PFSK-1 (cell line): Measurements from ENCODE around the gene EME1.
A peak's percentile ranks its signal among the peaks of the same experiment; 100 is the strongest.

ENCODE experiments used
- FOXP2 ChIP-seq: optimal IDR thresholded peaks from 2 replicates; pipeline ENCODE3; 2011; ENCODE audit warnings: borderline replicate concordance, control low read depth, inconsistent platforms; ENCODE audit not compliant: insufficient read depth; ENCODE audit errors: extremely low read length, extremely low read depth
- POLR2AphosphoS5 ChIP-seq: IDR thresholded peaks from 2 replicates; pipeline ENCODE4 v1.6.1; 2012; ENCODE audit warnings: low read depth, mild to moderate bottlenecking, control low read depth, low read length, moderate library complexity
- SIN3A ChIP-seq: IDR thresholded peaks from 2 replicates; pipeline ENCODE4 v1.6.1; 2012; ENCODE audit warnings: mild to moderate bottlenecking, low read length, moderate library complexity, borderline replicate concordance; ENCODE audit not compliant: insufficient read depth
- TAF1 ChIP-seq: IDR thresholded peaks from 2 replicates; pipeline ENCODE4 v1.6.1; 2012; ENCODE audit warnings: low read length, control low read depth, borderline replicate concordance; ENCODE audit not compliant: insufficient read depth
- TF ChIP-seq, protein P1 (sequence below), 2 experiments: IDR thresholded peaks; 2 replicates each; pipeline versions ENCODE4 v1.6.1 to v1.8.0; 2011 to 2012; ENCODE audit warnings: low read depth in 2 of 2, low read length in 2 of 2, control low read depth in 1 of 2, inconsistent platforms in 1 of 2, mild to moderate bottlenecking in 1 of 2, moderate library complexity in 1 of 2; ENCODE audit not compliant: insufficient read depth in 1 of 2

EME1 gene

DNA sequence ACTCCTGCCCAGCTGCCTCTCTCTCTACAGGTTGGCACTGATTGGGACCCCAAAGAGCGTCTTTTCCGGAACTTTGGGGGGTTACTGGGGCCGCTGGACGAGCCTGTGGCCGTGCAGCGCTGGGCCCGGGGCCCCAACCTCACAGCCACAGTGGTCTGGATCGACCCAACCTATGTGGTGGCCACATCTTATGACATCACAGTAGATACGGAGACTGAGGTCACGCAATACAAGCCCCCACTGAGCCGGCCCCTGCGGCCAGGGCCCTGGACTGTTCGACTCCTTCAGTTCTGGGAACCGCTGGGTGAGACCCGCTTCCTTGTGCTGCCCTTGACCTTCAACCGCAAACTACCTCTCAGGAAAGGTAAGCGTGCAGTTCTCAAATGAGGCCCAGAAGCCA is 14.9 kb upstream of the EME1 start:
- TF ChIP-seq, protein P1, sequence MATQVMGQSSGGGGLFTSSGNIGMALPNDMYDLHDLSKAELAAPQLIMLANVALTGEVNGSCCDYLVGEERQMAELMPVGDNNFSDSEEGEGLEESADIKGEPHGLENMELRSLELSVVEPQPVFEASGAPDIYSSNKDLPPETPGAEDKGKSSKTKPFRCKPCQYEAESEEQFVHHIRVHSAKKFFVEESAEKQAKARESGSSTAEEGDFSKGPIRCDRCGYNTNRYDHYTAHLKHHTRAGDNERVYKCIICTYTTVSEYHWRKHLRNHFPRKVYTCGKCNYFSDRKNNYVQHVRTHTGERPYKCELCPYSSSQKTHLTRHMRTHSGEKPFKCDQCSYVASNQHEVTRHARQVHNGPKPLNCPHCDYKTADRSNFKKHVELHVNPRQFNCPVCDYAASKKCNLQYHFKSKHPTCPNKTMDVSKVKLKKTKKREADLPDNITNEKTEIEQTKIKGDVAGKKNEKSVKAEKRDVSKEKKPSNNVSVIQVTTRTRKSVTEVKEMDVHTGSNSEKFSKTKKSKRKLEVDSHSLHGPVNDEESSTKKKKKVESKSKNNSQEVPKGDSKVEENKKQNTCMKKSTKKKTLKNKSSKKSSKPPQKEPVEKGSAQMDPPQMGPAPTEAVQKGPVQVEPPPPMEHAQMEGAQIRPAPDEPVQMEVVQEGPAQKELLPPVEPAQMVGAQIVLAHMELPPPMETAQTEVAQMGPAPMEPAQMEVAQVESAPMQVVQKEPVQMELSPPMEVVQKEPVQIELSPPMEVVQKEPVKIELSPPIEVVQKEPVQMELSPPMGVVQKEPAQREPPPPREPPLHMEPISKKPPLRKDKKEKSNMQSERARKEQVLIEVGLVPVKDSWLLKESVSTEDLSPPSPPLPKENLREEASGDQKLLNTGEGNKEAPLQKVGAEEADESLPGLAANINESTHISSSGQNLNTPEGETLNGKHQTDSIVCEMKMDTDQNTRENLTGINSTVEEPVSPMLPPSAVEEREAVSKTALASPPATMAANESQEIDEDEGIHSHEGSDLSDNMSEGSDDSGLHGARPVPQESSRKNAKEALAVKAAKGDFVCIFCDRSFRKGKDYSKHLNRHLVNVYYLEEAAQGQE (IDR thresholded peaks at IDR 0.05; ENCODE audit: insufficient read depth in 1 of 2, low read depth in 2 of 2, low read length in 2 of 2), result no peak
- TF ChIP-seq SIN3A (no peak), FOXP2 (no peak), TAF1 (no peak), POLR2AphosphoS5 (no peak)

DNA sequence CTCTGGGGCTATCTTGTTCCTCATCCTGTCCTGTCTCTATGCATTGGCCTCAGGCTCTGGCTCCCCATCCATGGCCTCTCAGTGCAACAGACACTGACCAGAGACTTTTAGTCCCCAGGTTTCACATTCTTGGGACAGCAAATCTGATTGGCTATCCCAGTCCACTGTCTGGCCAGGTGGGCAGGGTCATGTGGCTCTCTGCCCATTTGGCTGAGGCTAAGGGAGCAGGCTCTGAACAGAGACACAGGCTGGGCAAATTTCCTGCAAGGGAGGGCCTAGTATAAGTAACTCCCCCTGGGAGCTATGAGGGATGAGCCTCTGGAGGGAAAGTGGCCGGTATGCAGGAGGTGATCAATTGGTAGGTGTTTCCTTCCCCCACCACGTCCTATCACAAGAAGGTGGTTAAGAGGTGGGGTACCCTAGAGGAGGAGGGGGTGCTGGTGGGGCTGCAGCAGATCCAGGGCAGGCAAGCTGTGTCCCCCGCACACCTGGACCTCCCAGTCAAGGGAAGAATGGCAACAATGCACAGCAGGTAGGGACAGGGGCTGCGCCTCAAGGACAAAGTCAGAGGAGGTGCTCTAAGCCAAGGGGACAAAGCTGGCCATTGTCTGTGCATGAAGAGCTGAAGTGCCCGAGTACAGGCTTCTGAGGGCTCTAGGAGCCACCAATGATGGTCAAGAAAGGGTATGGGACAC is 13.9 kb upstream of the EME1 start:
- TF ChIP-seq TAF1 (no peak), SIN3A (no peak), POLR2AphosphoS5 (no peak; the same call in 1 of the 2 replicates), FOXP2 (no peak)
- TF ChIP-seq, protein P1 (IDR thresholded peaks at IDR 0.05; ENCODE audit: insufficient read depth in 1 of 2, low read depth in 2 of 2, low read length in 2 of 2), result no peak

DNA sequence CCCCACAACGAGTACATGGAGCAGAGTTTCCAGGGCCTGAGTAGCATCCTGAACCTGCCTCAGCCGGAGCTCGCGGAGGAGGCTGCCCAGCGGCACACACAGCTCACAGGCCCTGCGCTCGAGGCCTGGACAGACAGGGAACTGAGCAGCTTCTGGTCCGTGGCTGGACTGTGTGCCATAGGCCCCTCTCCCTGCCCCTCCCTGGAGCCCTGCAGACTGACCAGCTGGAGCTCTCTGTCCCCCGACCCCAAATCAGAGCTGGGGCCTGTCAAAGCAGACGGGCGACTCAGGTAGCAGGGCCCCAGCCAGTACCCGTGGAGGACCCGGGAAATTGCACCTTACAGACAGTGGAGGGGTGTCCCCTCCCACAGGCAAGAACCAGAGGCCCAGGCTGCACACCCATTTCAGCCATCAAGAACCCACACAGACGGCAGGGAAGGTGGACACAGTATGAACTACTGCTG is 13.0 kb upstream of the EME1 start:
- no peak for TF ChIP-seq SIN3A
- TF ChIP-seq, protein P1 (IDR thresholded peaks at IDR 0.05; ENCODE audit: insufficient read depth in 1 of 2, low read depth in 2 of 2, low read length in 2 of 2), result no peak
- TF ChIP-seq FOXP2, result no peak
- TF ChIP-seq TAF1, result no peak
- no peak for TF ChIP-seq POLR2AphosphoS5

DNA sequence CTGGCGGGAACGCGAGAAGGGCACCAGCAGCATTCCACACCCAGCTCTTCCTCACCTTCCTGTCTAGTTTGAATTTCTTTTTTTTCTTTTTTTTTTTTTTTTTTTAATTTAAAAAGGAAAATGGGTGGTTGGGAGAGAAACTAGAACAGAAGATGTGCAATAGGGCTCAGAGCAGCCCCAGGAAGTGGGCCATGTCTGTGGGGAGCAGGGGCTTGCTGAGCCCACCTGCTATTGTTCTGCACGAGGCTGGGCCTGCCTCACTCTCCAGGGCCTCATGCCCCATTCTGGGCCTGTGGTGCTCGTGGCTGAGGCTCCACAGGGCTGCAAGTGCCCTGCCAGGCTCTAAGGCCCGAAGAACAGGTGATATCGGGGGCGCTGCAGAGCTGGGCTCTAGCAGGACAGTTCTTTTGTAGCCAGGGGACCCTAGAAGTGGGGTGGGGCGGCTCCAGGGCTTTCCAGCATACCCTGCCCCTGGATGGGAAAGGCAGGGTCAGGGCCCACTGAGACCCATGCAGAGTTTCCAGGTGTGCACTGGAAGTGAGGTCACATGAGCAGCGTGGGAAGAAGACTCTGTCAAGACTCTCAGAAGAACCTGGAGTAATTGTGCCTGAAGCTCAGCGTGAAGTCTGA is 12.4 kb upstream of the EME1 start:
- TF ChIP-seq FOXP2, result no peak
- no peak for TF ChIP-seq POLR2AphosphoS5
- no peak for TF ChIP-seq SIN3A

DNA sequence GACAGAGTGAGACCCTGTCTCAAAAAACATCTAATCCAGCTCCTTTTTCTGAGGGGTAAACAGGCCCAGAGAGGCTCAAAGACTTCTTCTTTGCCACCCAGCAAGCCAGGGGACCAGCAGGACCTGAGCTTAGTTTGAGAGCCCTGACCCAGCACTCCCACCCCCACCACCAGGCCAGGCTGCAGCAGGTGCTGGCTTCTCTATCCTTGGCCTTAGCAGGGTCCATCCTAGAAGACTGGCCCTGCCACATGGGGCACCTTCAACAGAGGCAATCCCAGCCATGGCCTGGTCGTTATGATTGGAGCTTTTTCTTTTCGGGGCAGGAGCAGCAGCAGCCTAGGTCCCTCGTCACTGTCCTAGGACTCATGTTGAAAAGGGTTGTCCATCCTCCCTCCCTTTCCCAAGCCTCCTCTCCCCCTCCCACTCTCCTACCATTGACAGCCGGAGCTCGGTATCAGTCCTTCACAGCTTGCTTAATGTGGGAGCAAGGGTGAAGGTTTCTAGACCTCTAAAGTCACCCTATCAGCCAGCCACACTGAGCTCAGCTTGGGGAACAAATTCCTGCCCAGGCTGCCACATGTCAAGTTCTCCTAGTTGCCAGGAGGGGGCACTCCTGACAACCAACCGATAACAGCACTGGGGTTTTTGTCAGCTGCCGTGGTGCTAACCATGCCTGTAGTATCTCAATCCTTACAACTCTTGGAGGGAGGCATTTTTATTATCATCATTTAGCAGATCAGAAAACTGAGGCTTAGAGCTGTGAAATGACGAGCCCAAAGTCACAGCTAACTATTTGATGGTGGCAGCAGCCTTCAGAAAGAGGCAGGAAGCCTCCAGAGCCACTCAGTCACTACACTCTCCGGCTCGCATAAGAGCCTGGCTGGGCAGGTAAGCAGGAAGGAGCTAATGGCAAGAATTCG is 11.2 kb upstream of the EME1 start:
- no peak for TF ChIP-seq TAF1
- TF ChIP-seq POLR2AphosphoS5, result peak; percentile 46
- TF ChIP-seq SIN3A, result 0 out of 2 replicates have a peak, but pooled peaks have one; percentile 56
